C4-2B (cell line): ENCODE measurements around the gene SMARCB1.

Experiments used
- H3K27ac ChIP-seq: fragments of 450-650 bp; 2 replicates; pipeline ENCODE4 v1.5.1; 2017
- ZFX ChIP-seq: fragments of 450-650 bp; IDR thresholded peaks from 2 replicates; pipeline ENCODE4 v1.6.1; 2017
- TF ChIP-seq, protein P1 (sequence below): fragments of 450-650 bp; conservative IDR thresholded peaks from 2 replicates; pipeline ENCODE4 v1.5.1; 2017; ENCODE audit warnings: mild to moderate bottlenecking

Gene SMARCB1

DNA sequence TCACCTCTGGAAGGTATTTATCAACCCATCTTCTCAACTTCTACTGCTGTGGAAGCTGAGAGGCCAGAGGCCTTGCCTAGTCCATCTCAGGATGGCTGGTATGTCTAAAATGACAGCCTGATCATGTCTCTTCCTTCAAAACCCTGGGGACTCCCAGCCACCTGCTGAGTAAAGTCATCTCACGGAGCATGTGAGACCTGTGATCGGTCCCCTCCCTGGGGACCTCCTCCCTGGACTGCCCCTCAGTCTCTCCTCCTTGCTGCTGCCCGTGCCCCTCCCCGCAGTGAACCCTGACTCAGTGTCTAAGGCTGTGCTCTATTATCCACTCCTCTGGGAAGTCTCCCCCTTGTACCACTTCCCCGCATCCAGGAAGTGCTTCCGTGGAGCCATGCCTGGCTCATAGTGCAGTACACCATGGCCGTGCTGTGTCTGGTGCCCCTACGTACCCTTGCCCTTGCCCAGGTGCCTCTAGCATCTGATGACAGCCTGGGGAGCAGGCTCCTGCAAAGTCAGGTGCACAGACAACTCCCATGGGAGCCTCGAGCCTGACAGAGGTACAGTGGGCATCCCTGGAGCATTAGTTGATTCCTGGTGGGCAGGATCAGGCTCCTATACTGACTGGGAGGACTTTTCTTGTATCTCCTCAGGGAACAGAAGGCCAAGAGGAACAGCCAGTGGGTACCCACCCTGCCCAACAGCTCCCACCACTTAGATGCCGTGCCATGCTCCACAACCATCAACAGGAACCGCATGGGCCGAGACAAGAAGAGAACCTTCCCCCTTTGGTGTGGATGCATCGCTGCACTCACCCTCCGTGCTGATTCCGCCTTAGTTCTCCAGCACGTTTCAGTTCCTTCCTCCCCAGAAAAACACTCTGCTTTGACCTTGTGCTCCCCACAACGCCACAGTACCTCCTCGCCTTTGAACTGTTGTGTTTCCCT lies 13.8 kb downstream of the SMARCB1 start:
- TF ChIP-seq, protein P1, sequence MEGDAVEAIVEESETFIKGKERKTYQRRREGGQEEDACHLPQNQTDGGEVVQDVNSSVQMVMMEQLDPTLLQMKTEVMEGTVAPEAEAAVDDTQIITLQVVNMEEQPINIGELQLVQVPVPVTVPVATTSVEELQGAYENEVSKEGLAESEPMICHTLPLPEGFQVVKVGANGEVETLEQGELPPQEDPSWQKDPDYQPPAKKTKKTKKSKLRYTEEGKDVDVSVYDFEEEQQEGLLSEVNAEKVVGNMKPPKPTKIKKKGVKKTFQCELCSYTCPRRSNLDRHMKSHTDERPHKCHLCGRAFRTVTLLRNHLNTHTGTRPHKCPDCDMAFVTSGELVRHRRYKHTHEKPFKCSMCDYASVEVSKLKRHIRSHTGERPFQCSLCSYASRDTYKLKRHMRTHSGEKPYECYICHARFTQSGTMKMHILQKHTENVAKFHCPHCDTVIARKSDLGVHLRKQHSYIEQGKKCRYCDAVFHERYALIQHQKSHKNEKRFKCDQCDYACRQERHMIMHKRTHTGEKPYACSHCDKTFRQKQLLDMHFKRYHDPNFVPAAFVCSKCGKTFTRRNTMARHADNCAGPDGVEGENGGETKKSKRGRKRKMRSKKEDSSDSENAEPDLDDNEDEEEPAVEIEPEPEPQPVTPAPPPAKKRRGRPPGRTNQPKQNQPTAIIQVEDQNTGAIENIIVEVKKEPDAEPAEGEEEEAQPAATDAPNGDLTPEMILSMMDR: no peak
- no peak overlapping the region for H3K27ac ChIP-seq

DNA sequence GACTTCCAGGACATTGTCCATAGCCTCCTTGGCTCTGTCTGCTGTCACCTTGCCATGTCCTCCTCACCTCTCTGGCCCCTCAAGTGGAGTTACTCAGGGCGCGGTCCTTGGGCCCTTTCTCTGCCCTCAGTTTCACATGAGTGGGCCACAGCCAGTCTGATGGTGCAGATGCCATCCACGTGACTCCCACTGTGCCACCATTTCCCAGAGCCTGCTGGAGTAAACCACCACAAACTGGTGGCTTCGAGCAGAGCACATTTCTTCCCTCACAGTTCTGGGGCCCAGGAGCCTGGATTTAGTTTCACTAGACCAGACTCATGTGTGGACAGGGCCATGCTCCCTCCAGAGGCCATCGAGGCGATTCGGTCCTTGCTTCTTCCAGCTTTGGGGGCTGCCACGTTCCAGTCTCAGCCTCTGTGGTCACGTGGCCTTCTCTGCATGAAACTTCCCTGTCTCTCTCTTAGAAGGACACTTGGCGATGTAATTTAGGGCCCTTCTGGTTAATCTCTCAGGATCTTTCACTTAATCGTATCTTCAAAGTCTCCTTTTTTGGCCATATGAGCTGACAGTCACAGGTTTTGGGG lies 14.6 kb downstream of the SMARCB1 start:
- no peak overlapping the region for H3K27ac ChIP-seq
- TF ChIP-seq, protein P1: no peak
- TF ChIP-seq ZFX: no peak

DNA sequence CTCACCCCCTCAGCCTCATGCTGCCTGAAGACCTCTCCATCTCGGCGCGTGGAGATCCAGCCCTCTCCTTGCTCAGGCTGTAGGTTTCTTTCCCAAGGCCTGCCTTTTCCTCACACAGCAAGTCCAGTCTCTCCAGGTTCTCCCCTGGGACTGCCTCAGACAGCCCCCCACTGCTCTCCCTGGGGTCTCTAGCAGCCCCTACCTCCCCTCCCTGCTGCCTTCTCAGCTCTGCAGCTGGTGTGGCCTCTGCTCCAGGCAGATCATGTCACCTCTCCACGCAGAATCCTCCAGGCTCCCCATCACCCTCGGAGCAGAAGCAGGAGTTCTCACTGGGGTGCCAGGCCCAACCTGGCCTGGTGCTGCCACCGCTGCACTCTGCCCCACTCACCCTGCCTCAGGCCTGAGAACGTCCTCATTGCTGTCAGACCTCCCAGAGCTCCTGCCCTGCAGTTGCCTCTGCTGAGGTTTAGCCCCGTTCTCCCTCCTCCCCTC lies 15.2 kb downstream of the SMARCB1 start:
- TF ChIP-seq, protein P1: no peak
- no peak for TF ChIP-seq ZFX
- H3K27ac ChIP-seq: no peak overlapping the region

DNA sequence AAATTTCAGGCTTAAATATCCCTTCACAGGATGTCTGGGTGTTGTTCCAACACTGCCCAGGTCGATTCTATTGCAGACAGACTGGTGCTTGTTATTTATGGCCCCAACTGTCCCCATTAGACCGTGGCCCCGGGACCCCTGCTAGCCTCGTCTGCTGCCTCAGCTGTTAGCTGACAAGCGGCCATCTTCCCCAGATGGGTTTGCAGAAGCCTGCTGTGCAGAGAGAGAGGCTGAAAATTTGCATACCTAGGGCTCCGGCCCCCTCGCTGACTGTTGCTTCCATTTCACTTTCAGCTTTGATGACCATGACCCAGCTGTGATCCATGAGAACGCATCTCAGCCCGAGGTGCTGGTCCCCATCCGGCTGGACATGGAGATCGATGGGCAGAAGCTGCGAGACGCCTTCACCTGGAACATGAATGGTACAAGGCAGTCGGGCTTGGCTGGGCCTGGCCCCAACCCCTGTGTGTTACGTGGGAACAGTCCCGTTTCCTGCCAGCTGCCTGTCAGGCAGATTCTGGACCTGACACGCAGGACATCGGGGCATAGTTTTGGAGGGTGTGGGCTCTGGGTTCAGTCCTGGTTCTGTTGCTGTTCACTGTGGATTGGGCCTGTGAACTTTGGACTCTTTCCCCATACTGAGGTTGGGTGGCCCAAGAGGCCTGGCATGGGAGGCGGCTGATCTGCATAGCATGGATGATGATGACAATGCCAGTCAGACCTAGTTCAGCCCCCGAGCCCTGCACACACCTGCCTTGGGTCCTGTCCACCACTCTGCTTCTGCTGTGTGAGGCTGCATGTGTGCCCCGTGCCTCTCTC lies 16.4 kb downstream of the SMARCB1 start:
- H3K27ac ChIP-seq: no peak overlapping the region
- no peak for TF ChIP-seq ZFX
- TF ChIP-seq, protein P1: no peak

DNA sequence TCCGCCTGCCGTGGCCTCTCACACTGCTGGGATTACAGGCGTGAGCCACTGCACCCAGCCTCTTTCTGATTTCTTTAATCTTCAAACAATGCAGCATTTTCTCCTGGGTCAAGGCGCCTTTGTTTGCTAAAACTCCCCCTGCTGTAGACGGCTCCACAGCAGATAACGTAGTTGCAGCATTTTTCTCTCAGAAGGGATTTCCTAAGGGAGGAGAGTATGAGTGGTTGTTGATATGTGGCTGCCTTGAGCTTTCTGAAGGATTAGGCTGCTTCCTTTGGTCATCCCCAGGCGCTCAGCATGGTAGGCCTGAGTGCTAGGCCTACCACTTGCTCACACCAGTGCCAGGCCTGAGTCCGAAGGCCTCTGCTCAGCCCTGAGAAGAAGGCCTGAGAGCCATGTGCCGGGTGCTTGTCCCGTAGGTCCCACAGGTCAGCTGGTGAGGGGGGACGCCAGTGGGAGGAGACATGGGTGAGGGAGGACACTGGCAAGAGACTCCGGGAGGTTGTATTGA lies 18.1 kb downstream of the SMARCB1 start:
- TF ChIP-seq ZFX: no peak
- TF ChIP-seq, protein P1: no peak
- no peak overlapping the region for H3K27ac ChIP-seq

DNA sequence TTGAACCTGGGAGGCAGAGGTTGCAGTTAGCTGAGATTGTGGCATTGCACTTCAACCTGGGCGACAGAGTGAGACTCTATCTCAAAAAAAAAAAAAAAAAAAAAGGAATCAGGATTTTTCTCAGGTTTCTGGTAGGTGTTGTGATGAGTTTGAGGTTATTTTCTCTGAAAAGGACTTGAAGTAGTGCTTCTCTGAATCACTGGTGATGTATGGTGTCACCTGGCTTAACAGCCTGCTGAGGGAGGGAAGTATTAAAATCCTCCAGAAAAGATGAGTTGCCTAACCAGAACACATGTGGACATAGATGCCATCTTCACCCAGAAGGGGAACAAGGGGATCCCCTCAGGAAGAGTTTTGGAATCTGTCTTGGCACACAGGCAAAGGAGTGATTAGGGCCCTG lies 20.1 kb downstream of the SMARCB1 start:
- TF ChIP-seq ZFX: no peak
- TF ChIP-seq, protein P1: no peak
- H3K27ac ChIP-seq: no peak overlapping the region
